ENCODE data around the gene MTIF3. TPM values are rescaled to one million over a fixed set of nuclear protein-coding genes. Genes with fewer than 3 reads are reported as not detected.

MTIF3 gene
- total RNA-seq, 6 experiments from 2014 or later: 26.4 to 39.4 (median 33.2) TPM

DNA sequence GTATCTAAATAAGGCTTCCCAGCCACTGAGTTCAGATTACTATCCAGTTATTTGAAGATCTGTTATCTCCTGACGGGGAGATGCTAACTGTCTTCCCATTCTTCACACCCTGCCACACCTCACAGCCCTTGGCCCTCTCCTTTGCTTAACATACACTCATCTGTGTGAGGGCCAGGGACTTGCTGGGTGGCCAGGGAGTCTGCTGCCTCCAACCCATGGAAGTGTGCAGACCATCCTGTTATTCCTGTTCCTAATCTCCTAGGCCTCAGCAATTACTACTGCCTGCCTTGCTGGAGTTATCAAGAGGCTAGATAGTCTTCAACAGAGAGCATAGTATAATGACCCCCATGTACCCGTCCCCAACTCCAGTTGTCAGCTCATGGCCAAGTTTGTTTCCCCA lies 62.1 kb downstream of the MTIF3 start:
- Mint-ChIP-seq H3K9me3 (no peaks in the 10 kb centered on the region), H3K4me1 (ENCODE audit: low read depth) (no peaks in the 10 kb centered on the region), H3K36me3 (ENCODE audit: low read depth) (no peaks in the 10 kb centered on the region), H3K27ac (no peak overlapping the region), H3K4me3 (no peak overlapping the region), H3K27me3 (ENCODE audit: insufficient read depth) (peaks cover 52% of the 10 kb centered on the region)
- TF ChIP-seq, protein P1, sequence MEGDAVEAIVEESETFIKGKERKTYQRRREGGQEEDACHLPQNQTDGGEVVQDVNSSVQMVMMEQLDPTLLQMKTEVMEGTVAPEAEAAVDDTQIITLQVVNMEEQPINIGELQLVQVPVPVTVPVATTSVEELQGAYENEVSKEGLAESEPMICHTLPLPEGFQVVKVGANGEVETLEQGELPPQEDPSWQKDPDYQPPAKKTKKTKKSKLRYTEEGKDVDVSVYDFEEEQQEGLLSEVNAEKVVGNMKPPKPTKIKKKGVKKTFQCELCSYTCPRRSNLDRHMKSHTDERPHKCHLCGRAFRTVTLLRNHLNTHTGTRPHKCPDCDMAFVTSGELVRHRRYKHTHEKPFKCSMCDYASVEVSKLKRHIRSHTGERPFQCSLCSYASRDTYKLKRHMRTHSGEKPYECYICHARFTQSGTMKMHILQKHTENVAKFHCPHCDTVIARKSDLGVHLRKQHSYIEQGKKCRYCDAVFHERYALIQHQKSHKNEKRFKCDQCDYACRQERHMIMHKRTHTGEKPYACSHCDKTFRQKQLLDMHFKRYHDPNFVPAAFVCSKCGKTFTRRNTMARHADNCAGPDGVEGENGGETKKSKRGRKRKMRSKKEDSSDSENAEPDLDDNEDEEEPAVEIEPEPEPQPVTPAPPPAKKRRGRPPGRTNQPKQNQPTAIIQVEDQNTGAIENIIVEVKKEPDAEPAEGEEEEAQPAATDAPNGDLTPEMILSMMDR (IDR thresholded peaks at IDR 0.05): no peak
- no peak for DNase-seq

Other genes with a start within 250 kb of the MTIF3 start
- 1,000 to 10,000 TPM in 1 of 6 experiments, 100 to 1,000 TPM in 5; 752 to 1,001 (median 859) TPM for gene RPL21, start 199.0 kb downstream of the MTIF3 start, total RNA-seq (2021; fragmentation: NEBNext Ultra II Directional; extraction: Animal tissue kit (Norgen Biotek cat#: 25700))
- 1 to 10 TPM; 3.3 to 9.6 (median 7.3) TPM for gene RASL11A, start 179.7 kb downstream of the MTIF3 start, total RNA-seq (2021; fragmentation: NEBNext Ultra II Directional; extraction: Animal tissue kit (Norgen Biotek cat#: 25700))
- gene GTF3A, start 25.9 kb downstream of the MTIF3 start, total RNA-seq (2021; fragmentation: NEBNext Ultra II Directional; extraction: Animal tissue kit (Norgen Biotek cat#: 25700)): 10 to 100 TPM; 70.8 to 81.2 (median 75.0) TPM
- 1 to 10 TPM; 3.9 to 5.3 (median 5.2) TPM for gene LNX2, start 170.0 kb upstream of the MTIF3 start, total RNA-seq (2021; fragmentation: NEBNext Ultra II Directional; extraction: Animal tissue kit (Norgen Biotek cat#: 25700))
- 10 to 100 TPM; 66.2 to 82.0 (median 70.2) TPM for gene POLR1D, start 171.3 kb upstream of the MTIF3 start, total RNA-seq (2021; fragmentation: NEBNext Ultra II Directional; extraction: Animal tissue kit (Norgen Biotek cat#: 25700))